ENCODE results near the gene MS4A1.

Gene MS4A1

DNA sequence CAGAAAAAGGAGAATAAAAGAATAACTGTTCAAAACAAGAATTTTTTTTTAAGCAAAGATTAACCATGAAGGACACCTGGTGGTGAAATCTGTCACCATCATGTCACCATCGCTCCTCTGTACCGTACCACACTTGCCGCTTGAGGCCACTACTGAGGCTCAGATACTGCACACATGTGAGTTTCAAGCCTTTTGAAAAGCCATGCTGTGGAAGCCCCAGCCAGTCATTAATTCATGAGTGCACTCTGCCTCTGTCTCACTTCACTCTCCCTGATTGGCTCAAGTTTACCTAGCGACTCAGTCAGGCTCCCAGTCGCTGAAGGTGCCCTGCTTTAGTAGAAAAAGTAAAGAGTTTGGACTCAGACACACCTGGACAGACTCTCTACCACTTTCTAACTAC, 30.3 kb downstream of the MS4A1 start:
- TF ChIP-seq GATA2 (IDR thresholded peaks at IDR 0.05; ENCODE audit: low read depth, low read length): no peak
- TF ChIP-seq GATA3 (IDR thresholded peaks at IDR 0.05; ENCODE audit: low read depth, low read length): no peak

DNA sequence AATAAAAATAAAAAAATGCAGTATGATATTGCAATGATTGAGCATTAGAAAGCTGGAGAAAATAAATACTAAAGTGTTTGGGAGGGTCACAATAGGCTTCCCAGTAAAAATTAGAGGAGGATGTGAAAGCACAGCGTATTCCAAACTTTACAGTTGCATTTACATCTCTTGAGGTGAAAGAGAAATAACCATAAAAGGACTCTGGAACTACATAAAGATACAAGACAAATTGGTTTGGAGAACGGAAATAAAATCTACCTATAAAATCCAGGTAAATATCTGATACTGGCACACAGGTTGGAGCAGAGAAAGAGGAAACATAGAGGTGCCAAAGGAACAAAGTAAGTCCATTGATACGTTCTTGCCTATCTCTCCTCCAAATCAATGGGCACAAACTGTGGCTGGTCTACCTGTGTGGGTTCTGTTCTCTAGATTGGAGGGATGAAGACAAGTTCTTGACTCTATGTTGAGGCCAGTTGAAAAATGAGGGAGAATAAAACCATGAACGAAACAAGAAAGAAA, 36.9 kb downstream of the MS4A1 start, which contains the start of gene MS4A12:
MS4A12 (plus strand) TSS at position 291 of the 522 bp plus-strand sequence. CDS start 4,541 bp downstream, outside the sequence.
- no peak for TF ChIP-seq GATA2 (IDR thresholded peaks at IDR 0.05; ENCODE audit: low read depth, low read length)
- TF ChIP-seq GATA3 (IDR thresholded peaks at IDR 0.05; ENCODE audit: low read depth, low read length): no peak

DNA sequence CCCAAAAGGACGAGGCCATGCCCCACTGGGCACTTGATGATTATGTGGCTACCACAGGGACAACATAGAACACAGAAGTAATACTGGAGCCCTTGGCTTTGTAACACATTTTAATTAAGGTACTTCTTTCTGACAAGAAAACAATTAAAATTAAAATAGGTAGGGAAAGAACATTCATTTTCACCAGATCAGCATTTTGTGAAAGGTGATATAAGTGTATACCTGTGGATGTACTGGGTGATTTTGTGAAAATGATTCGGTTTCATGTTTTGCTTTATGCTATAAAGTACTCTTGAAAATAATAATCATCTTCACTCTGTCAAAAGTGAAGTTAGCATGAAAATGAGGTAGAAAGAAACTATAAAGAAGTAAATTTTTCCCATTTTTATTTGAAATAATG, 37.8 kb downstream of the MS4A1 start:
- TF ChIP-seq GATA2 (IDR thresholded peaks at IDR 0.05; ENCODE audit: low read depth, low read length) (no peak), GATA3 (IDR thresholded peaks at IDR 0.05; ENCODE audit: low read depth, low read length) (no peak)

DNA sequence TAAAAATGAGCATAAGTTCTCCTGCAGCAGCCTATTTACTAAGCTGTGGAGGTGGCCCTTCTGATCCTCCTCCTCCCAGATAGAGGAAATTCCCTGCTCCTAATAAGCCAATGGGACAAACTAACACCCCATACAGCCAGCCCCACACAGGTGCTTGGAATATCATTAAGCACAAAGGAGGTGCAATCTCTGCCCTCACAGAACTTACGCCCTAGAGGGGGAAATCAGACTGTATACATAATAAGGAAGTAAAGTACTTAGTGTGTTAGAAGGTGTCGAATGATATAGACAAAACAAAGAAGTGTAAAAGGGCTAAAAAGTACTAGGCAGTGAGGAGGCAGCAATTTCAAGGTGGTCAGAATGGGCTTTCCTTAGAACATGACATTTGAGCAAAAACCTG, 42.8 kb downstream of the MS4A1 start:
- TF ChIP-seq GATA3 (IDR thresholded peaks at IDR 0.05; ENCODE audit: low read depth, low read length) (no peak), GATA2 (IDR thresholded peaks at IDR 0.05; ENCODE audit: low read depth, low read length) (no peak)

DNA sequence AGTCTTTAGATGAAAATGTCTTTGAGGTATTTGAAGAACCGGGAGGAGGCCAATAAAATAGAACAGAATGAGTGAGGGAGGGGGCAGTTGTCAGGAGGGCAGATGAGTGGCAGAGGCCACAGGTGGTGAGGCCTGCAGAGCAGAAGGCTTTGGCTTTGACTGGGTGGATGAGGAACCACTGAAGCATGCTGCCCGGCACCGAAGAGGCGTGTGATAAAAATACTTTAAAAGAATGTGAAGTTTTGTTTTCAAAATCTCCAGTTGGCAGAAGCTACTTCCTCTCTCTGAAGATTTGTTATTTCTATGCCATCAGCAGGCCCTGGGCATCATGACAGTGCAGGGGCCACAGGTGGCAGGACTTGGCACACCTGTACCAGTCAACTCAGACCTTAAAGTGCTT, 43.2 kb downstream of the MS4A1 start:
- TF ChIP-seq GATA2 (IDR thresholded peaks at IDR 0.05; ENCODE audit: low read depth, low read length) (no peak), GATA3 (IDR thresholded peaks at IDR 0.05; ENCODE audit: low read depth, low read length) (no peak)

DNA sequence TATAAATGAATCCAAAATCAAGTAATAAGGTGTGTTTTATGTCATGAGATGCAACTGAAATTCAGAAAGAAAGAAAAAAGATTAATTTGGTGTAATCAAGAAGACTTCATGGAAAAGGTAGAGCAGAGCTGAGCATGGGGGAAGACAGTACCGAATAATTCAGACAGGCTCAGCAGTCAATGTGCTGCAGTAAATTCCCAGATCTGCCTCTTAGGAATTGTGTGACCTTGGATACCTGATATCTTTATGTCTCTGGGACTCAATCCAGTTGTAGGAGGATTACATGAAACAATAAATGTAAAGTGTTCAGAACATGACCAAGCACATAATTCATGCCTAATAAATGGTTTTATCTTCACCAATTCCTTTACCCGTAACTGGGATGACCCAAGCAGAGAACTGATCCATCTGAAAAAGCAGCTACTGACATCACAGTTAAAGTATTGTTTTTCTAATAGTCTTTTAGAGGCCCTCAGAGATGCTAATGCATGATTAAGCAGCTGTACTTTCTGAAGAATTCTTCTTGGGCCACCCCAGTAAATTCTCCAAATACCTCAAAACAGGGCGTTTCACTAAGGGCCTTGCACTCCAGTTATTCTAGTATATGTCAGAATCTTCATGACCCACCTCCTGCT, 44.7 kb downstream of the MS4A1 start:
- TF ChIP-seq GATA3 (IDR thresholded peaks at IDR 0.05; ENCODE audit: low read depth, low read length) (no peak), GATA2 (IDR thresholded peaks at IDR 0.05; ENCODE audit: low read depth, low read length) (no peak)

DNA sequence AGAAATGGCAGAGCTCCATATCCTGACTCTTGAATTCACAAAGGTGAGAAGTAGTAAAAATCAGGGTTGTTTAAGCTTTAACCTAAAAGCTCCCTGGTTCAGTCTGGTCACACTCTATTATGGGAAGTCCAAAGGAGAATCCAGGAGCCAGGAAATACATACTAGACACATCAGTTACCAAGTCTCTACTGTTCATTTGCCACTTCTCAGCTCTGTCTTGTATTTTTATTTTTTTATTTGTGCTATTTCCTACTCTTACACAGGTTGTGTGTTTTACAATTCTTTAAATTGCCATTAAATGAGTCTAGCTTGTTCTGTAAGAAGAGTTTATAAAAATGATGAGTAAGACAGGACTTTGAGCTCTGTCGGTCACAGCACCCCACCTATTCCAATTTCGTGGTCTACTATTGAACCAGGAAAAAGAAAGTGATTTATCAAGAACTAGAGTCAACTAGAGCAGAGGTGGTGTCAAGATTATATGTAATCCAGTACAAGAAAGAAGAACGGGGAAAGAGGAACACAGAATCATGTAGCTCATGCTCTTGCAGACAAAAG, 46.7 kb downstream of the MS4A1 start:
- no peak for TF ChIP-seq GATA3 (IDR thresholded peaks at IDR 0.05; ENCODE audit: low read depth, low read length)
- no peak for TF ChIP-seq GATA2 (IDR thresholded peaks at IDR 0.05; ENCODE audit: low read depth, low read length)

DNA sequence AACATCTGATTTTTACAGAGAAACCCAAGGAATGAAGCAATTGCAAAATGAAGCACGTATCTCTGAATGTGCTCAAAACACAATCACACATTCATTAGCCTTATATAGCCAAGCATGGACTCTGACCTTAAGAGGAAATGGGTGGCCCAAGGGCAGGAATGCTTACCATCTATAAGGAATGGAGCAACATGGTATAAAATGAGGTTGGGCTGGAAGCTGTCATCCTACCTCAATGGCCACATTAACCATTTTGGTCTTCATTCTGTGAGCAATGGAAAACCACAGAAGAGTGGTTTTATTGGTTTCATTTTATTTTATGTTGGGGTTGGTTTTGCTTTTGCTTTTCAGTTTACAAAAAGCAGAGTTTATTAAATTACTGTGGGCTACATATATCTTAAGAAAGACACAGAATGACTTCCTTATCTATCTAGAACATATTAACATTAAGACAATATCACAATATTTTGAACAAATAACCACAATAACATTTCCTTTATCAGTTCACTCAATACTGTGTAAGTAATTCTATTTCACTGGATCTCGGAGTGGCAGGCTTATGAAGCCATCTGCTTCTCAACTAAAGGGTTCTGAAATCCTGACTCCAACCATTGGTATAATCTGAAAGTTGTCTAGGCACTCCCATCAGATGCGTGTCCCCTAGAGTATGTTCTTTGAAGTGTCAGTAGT, 48.7 kb downstream of the MS4A1 start:
- TF ChIP-seq GATA3 (IDR thresholded peaks at IDR 0.05; ENCODE audit: low read depth, low read length): no peak
- no peak for TF ChIP-seq GATA2 (IDR thresholded peaks at IDR 0.05; ENCODE audit: low read depth, low read length)

DNA sequence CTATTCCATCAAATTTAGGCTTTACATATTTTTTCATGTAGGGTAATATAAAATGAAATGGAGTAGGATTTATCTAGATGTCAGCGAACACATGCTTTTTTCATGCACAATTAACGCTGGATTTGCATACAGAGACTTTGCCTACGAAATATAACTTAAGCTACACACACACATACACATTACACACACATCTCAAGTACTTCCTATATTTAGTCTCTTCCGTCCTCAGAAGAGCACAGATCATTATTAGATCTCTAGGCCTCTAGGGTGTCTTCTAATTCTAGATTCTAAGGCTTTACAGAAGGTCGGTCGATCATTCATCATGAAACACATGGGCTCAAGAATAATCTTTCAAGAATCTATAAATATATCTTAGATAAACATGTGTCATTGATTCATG, 55.7 kb downstream of the MS4A1 start:
- TF ChIP-seq GATA3 (IDR thresholded peaks at IDR 0.05; ENCODE audit: low read depth, low read length) (no peak), GATA2 (IDR thresholded peaks at IDR 0.05; ENCODE audit: low read depth, low read length) (no peak)

DNA sequence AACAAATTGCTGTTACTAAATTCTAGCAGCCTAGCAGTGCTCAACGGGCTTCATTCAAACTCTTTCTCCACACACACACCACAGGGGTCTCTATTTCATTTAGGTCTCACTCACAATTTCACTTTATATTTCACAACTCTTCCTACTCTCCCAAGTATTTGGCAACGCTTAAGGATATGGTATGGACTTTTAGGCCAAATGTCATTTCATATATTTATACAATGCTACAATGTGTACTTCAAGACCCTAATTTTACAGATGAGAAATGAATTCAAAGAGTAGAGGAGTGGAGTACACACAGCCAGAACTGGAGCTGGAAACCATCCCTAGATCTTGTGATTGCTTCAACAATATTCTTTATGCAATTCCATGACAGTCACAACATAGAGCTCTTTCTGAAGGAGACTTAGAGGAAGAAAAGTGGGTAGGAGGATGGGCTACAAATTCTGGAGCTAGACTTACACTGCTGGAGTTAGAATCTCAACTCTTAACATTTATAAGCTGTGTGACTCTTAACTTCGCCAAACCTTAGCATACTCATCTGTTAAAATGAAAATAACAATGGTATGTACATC, 57.1 kb downstream of the MS4A1 start:
- TF ChIP-seq GATA2 (IDR thresholded peaks at IDR 0.05; ENCODE audit: low read depth, low read length) (no peak), GATA3 (IDR thresholded peaks at IDR 0.05; ENCODE audit: low read depth, low read length) (no peak)

DNA sequence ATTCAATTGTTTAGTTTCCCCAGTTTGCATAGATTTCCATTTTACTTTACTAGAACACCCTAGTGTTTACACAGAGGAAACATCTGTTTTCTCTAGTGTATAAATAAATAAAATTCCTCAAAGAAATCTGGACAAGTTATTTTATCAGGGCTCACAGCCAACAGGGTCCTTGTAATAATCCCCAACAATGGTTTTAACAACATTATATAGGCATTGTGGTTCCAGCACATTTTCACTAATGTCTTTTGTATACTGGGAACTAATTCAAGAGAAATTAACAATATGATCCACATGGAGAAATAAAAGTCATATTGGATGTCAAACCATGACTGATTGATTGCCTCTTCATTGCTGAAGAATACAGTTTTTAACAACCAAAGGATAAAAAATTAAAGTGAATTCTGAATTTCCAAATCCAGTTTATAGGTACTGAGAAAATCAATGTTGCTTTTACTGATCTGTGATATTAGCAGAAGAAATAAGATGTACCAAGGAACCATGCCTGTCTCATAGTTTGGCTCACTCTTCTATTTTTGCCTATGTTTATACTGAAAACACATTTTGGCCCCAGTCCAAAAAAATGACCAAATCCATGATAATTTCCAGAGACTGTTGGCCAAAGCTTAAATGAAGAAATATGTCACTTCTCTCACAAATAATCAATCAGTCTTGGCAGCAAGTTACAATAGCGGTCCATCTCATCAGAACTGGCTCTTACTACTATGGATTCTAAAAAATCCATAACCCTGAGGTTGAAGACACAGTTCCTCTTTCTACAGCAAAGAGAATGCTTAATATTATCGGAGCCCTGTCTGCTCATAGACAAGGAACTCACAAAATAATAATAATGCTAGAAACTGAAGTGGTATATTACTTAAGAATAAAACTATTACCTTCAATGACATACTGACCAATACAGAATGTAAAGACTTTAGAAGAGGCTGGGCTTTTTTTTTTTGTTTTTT, 58.1 kb downstream of the MS4A1 start:
- TF ChIP-seq GATA2 (IDR thresholded peaks at IDR 0.05; ENCODE audit: low read depth, low read length): no peak
- TF ChIP-seq GATA3 (IDR thresholded peaks at IDR 0.05; ENCODE audit: low read depth, low read length): no peak

DNA sequence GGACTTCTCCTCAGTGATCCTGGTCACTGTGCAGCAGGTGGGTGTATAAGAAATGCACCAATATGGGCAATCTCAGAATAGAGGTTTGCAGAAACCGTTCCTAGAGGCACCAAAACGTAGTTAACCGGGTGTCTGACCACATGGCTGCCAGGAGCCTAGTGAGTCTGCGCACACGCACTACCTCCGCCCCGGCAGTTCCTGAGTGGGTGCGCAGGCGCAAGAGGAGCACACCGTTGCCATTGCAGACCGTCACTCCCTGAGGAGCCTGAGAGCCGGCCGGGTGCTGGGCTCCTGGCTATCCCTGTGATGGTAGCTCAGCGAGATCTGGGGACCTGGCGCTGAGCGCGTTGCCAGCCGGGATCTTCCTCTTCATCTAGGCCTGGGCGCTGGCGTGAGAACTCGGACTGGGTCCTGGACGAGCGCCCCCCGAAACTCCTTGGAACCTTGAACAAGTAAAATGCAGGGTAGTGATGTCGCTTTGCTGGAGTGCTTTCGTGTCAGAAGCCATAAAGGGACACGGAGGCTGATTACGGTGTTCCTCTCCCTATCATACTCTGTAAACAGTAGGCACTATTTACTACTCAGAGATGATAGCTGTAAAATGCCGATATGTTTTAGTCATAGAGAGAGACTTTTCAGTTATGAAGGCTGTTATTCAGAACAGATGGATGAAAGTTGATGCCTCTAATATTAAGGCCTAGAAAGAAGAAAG, 59.7 kb downstream of the MS4A1 start, which contains the start of gene MS4A13:
MS4A13 (plus strand) TSS at position 249 of the 712 bp plus-strand sequence. CDS start 2,692 bp downstream, outside the sequence.
- TF ChIP-seq GATA2 (IDR thresholded peaks at IDR 0.05; ENCODE audit: low read depth, low read length) (no peak), GATA3 (IDR thresholded peaks at IDR 0.05; ENCODE audit: low read depth, low read length) (no peak)

Data from SH-SY5Y (cell line).